Astrocyte of the spinal cord (primary cell): ENCODE data around the gene PKD2.
A peak's percentile ranks its signal among the peaks of the same experiment; 100 is the strongest.
"Not testable (repeated sequence)": the region's sequence is repeated elsewhere in the genome, so short reads cannot be mapped to it uniquely, and the experiment has no call there.

Experiments used
- DNase-seq: peaks from one replicate; pipeline ENCODE4 v3.0.0; 2011; ENCODE audit warnings: low read depth, low spot score
- H3K4me3 ChIP-seq: 2 replicates; pipeline ENCODE4 v1.5.1; 2011; ENCODE audit warnings: low read depth, mild to moderate bottlenecking, low read length, moderate library complexity
- CTCF ChIP-seq: IDR thresholded peaks from 2 replicates; pipeline ENCODE4 v1.5.1; 2012; ENCODE audit warnings: low read depth, mild to moderate bottlenecking, low read length, inconsistent platforms
- in situ Hi-C: cut with HindIII; loops from 2 replicates; pipeline ENCODE4 v1.10.0; 2017; ENCODE audit warnings: low sequenced_read_pairs

The PKD2 gene

DNA sequence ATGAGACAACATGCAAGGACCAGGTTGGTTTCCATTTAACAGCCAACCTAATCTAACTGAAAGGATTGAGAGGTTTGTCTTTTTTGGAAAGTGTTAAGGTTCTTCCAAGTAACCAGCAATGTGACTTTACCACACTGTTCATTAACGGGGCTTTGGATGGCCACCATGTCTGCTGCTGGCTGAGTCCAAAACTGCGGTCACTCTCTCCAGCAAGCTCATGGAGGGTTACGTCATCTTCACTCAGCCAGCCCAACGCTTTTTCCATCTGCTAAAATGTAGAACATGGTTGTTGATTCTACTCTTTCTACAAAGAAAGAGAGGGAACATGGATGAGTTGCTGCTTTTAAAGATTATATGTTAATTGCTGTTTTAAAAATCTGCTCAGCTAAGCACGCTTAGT lies 11.0 kb downstream of the PKD2 start:
- H3K4me3 ChIP-seq = no peak overlapping the region
- in situ Hi-C loops = no loop called here

GRCh38 chr4:88021824-88022223 lies 14.4 kb downstream of the PKD2 start:
- H3K4me3 ChIP-seq = no peak overlapping the region
- no peak for TF ChIP-seq CTCF
- no peak for DNase-seq
- in situ Hi-C loops = no loop called here

More for the DNA sequence above, 11.0 kb downstream of the PKD2 start:
- no peak for TF ChIP-seq CTCF
- peak; percentile 51 for DNase-seq

- H3K4me3 ChIP-seq = no peak overlapping the region
- no peak for DNase-seq
- no peak for TF ChIP-seq CTCF
- in situ Hi-C loops = no loop called here
Observed at GRCh38 chr4:88022289-88022688, 14.9 kb downstream of the PKD2 start.

- in situ Hi-C loops, DNase-seq, H3K4me3 ChIP-seq: not testable (repeated sequence)
Observed at GRCh38 chr4:88025868-88026661, 18.6 kb downstream of the PKD2 start.

- DNase-seq = peak; percentile 84
- no peak overlapping the region for H3K4me3 ChIP-seq
- in situ Hi-C loops = no loop called here
- no peak for TF ChIP-seq CTCF
Observed at GRCh38 chr4:88027611-88028608, 20.5 kb downstream of the PKD2 start.

- in situ Hi-C loops = no loop called here
- no peak for DNase-seq
- TF ChIP-seq CTCF = no peak
- no peak overlapping the region for H3K4me3 ChIP-seq
Observed at GRCh38 chr4:88028946-88029345, 21.5 kb downstream of the PKD2 start.
